ENCODE data around the gene RB1. TPM values are rescaled to one million over a fixed set of nuclear protein-coding genes. Genes with fewer than 3 reads are reported as not detected.

RB1 gene
- total RNA-seq, 2 experiments from 2014 or later, result 33.5 to 84.4 TPM

GRCh38 chr13:48476215-48476614 lies 172.7 kb downstream of the RB1 start:
- Histone ChIP-seq H3K79me2 (ENCODE audit: insufficient read depth, low read depth, low read length) (no peaks in the 10 kb centered on the region), H2AFZ (ENCODE audit: low read length) (no peak overlapping the region), H3K4me1 (ENCODE audit: insufficient read depth, low read length, poor library complexity, severe bottlenecking) (peaks cover 15% of the 10 kb centered on the region), H3K9me2 (ENCODE audit: insufficient read depth, low read length) (no peaks in the 10 kb centered on the region), H3K4me2 (ENCODE audit: low read length) (no peak overlapping the region), H3K9me3 (ENCODE audit: low read length) (no peaks in the 10 kb centered on the region), H4K20me1 (ENCODE audit: insufficient read depth, low read length) (no peaks in the 10 kb centered on the region), H3K4me3 (ENCODE audit: low read depth, low read length, poor library complexity, severe bottlenecking) (no peak overlapping the region), H3K27ac (ENCODE audit: low read depth, low read length, poor library complexity, severe bottlenecking) (no peak overlapping the region), H3K36me3 (ENCODE audit: insufficient read depth, low read length) (peaks cover 73% of the 10 kb centered on the region)
- ChIA-PET POLR2A (interaction anchor here (1.3 kb wide), 1 partner anchor 102 kb away, joined by 6 read pairs; no protein-coding TSS in a partner anchor), CTCF (ENCODE audit: unreplicated experiment) (no interaction called here)
- TF ChIP-seq EZH2phosphoT487 (IDR thresholded peaks at IDR 0.05; ENCODE audit: borderline replicate concordance, low read depth, low read length), result no peak
- no TSS peak for BruUV-seq (replicated peaks)
- no peak for DNase-seq (ENCODE audit: low spot score)
- intact Hi-C loops (cut with micrococcal nuclease; ENCODE audit: unreplicated experiment), result no loop called here

- intact Hi-C loops (cut with micrococcal nuclease; ENCODE audit: unreplicated experiment), result no loop called here
- H3K79me2 ChIP-seq (ENCODE audit: insufficient read depth, low read depth, low read length), result no peaks in the 10 kb centered on the region
- TF ChIP-seq EZH2phosphoT487 (IDR thresholded peaks at IDR 0.05; ENCODE audit: borderline replicate concordance, low read depth, low read length) (no peak), CTCF (conservative IDR thresholded peaks at IDR 0.05; ENCODE audit: low read length) (no peak)
- no peaks in the 10 kb centered on the region for H4K20me1 ChIP-seq (ENCODE audit: insufficient read depth, low read length)
- no peak for DNase-seq (ENCODE audit: low spot score)
- no peak overlapping the region for H2AFZ ChIP-seq (ENCODE audit: low read length)
- BruUV-seq (replicated peaks), result no TSS peak
- no peaks in the 10 kb centered on the region for H3K9me2 ChIP-seq (ENCODE audit: insufficient read depth, low read length)
- CTCF ChIA-PET (ENCODE audit: unreplicated experiment), result no interaction called here
- peaks cover 15% of the 10 kb centered on the region for H3K4me1 ChIP-seq (ENCODE audit: insufficient read depth, low read length, poor library complexity, severe bottlenecking)
- POLR2A ChIA-PET, result interaction anchor here (0.8 to 1.3 kb wide), 2 partner anchors 92 to 102 kb away, joined by 3 to 6 read pairs; no protein-coding TSS in a partner anchor
- H3K4me2 ChIP-seq (ENCODE audit: low read length), result no peak overlapping the region
- H3K36me3 ChIP-seq (ENCODE audit: insufficient read depth, low read length), result peaks cover 77% of the 10 kb centered on the region
- no peaks in the 10 kb centered on the region for H3K9me3 ChIP-seq (ENCODE audit: low read length)
- H3K27ac ChIP-seq (ENCODE audit: low read depth, low read length, poor library complexity, severe bottlenecking), result no peak overlapping the region
- no peak overlapping the region for H3K4me3 ChIP-seq (ENCODE audit: low read depth, low read length, poor library complexity, severe bottlenecking)
These were observed 173.1 kb downstream of the RB1 start for GRCh38 chr13:48476686-48477085.

- no peak for DNase-seq (ENCODE audit: low spot score)
- intact Hi-C loops (cut with micrococcal nuclease; ENCODE audit: unreplicated experiment), result no loop called here
- no peaks in the 10 kb centered on the region for H3K79me2 ChIP-seq (ENCODE audit: insufficient read depth, low read depth, low read length)
- no peak overlapping the region for H3K4me2 ChIP-seq (ENCODE audit: low read length)
- H3K27ac ChIP-seq (ENCODE audit: low read depth, low read length, poor library complexity, severe bottlenecking), result no peak overlapping the region
- H3K4me3 ChIP-seq (ENCODE audit: low read depth, low read length, poor library complexity, severe bottlenecking), result no peak overlapping the region
- peaks cover 15% of the 10 kb centered on the region for H3K4me1 ChIP-seq (ENCODE audit: insufficient read depth, low read length, poor library complexity, severe bottlenecking)
- ChIA-PET POLR2A (interaction anchor here (0.8 to 1.3 kb wide), 2 partner anchors 91 to 101 kb away, joined by 3 to 6 read pairs; no protein-coding TSS in a partner anchor), CTCF (ENCODE audit: unreplicated experiment) (no interaction called here)
- H2AFZ ChIP-seq (ENCODE audit: low read length), result no peak overlapping the region
- BruUV-seq (replicated peaks), result no TSS peak
- H3K36me3 ChIP-seq (ENCODE audit: insufficient read depth, low read length), result peaks cover 75% of the 10 kb centered on the region
- H4K20me1 ChIP-seq (ENCODE audit: insufficient read depth, low read length), result no peaks in the 10 kb centered on the region
- H3K9me3 ChIP-seq (ENCODE audit: low read length), result no peaks in the 10 kb centered on the region
- H3K9me2 ChIP-seq (ENCODE audit: insufficient read depth, low read length), result no peaks in the 10 kb centered on the region
- TF ChIP-seq CTCF (conservative IDR thresholded peaks at IDR 0.05; ENCODE audit: low read length), result no peak
- TF ChIP-seq EZH2phosphoT487 (IDR thresholded peaks at IDR 0.05; ENCODE audit: borderline replicate concordance, low read depth, low read length), result no peak
These were observed 173.8 kb downstream of the RB1 start for GRCh38 chr13:48477191-48477855.

Data from OCI-LY7 (cell line).